Measurements from ENCODE around the gene MOSPD3.

- TF ChIP-seq YY1 (IDR thresholded peaks at IDR 0.05; ENCODE audit: insufficient read depth, insufficient read length) (no peak), ZNF274 (IDR thresholded peaks at IDR 0.05; ENCODE audit: low read depth, low read length) (no peak), SUZ12 (IDR thresholded peaks at IDR 0.05; ENCODE audit: extremely low read depth, insufficient read depth, insufficient read length) (no peak)
These were observed 49.2 kb upstream of the MOSPD3 start for GRCh38 chr7:100563100-100563564.
